ENCODE results near the gene THAP7. TPM values are rescaled to one million over a fixed set of nuclear protein-coding genes. Genes with fewer than 3 reads are reported as not detected.
A peak's percentile ranks its signal among the peaks of the same experiment; 100 is the strongest.

Gene THAP7
- total and polyA plus RNA-seq, 9 of the 15 experiments (the other 6 are each of a cell fraction or from before 2014, with no cell fraction given): 7.9 to 263 (median 84.1) TPM

DNA sequence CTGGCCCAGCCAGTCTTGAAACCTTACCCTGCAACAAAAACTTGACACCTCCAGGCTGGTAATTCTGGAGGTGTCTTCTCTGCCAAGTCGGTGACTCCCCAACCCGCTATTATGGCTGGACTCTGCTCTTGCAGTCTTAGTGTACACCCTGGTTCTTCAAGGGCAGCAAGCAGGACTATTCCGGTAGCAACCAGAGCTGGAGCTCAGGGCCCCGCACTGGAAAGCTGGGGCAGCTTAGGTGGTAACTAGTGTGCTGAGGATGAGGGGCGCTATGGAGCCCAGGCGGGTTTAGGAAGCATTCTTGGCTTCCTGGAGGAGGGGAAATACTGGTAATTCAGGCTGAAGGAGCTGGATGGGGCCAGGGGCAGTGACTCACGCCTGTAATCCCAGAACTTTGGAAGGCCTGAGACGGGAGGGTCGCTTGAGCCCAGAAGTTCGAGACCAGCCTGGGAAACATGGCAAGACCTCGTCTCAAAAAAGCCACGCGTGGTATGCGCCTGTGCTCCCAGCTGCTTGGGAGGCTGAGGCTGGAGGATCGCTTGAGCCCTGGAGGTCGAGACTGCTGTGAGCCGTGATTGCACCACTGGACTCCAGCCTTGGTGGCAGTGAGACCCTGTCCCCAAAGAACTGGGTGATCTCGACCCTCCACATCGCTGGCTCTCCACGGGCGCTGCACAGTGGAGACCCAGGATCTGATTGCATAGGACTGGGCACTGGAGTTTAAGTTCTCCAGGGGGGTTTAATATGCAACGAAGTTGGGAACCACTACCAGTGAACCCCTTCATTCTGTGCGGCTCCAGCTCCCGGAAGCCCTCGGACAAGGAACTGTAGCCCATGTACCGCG is 45.4 kb downstream of the THAP7 start (continued):
- 0 out of 4 replicates have a peak, but pooled peaks of 1 of the 2 experiments have one; percentile 65 for TF ChIP-seq FOXA3 (CRISPR knock-in tag; conservative IDR thresholded peaks at IDR 0.05 in 1 of 2, IDR thresholded peaks at IDR 0.05 in 1 of 2)
- no peak for TF ChIP-seq PHB (CRISPR knock-in tag; IDR thresholded peaks at IDR 0.05)
- TF ChIP-seq HDGF (IDR thresholded peaks at IDR 0.05): no peak
- TF ChIP-seq ZNF431 (CRISPR knock-in tag; IDR thresholded peaks at IDR 0.05): no peak
- no peak for TF ChIP-seq ASH1L (IDR thresholded peaks at IDR 0.05; ENCODE audit: borderline replicate concordance, low read depth, partially characterized antibody)
- no peak for TF ChIP-seq GTF2A2 (tag; IDR thresholded peaks at IDR 0.05)
- no peak for TF ChIP-seq NFE2L1 (tag; IDR thresholded peaks at IDR 0.05; ENCODE audit: borderline replicate concordance, low read depth)
- TF ChIP-seq, protein P1, sequence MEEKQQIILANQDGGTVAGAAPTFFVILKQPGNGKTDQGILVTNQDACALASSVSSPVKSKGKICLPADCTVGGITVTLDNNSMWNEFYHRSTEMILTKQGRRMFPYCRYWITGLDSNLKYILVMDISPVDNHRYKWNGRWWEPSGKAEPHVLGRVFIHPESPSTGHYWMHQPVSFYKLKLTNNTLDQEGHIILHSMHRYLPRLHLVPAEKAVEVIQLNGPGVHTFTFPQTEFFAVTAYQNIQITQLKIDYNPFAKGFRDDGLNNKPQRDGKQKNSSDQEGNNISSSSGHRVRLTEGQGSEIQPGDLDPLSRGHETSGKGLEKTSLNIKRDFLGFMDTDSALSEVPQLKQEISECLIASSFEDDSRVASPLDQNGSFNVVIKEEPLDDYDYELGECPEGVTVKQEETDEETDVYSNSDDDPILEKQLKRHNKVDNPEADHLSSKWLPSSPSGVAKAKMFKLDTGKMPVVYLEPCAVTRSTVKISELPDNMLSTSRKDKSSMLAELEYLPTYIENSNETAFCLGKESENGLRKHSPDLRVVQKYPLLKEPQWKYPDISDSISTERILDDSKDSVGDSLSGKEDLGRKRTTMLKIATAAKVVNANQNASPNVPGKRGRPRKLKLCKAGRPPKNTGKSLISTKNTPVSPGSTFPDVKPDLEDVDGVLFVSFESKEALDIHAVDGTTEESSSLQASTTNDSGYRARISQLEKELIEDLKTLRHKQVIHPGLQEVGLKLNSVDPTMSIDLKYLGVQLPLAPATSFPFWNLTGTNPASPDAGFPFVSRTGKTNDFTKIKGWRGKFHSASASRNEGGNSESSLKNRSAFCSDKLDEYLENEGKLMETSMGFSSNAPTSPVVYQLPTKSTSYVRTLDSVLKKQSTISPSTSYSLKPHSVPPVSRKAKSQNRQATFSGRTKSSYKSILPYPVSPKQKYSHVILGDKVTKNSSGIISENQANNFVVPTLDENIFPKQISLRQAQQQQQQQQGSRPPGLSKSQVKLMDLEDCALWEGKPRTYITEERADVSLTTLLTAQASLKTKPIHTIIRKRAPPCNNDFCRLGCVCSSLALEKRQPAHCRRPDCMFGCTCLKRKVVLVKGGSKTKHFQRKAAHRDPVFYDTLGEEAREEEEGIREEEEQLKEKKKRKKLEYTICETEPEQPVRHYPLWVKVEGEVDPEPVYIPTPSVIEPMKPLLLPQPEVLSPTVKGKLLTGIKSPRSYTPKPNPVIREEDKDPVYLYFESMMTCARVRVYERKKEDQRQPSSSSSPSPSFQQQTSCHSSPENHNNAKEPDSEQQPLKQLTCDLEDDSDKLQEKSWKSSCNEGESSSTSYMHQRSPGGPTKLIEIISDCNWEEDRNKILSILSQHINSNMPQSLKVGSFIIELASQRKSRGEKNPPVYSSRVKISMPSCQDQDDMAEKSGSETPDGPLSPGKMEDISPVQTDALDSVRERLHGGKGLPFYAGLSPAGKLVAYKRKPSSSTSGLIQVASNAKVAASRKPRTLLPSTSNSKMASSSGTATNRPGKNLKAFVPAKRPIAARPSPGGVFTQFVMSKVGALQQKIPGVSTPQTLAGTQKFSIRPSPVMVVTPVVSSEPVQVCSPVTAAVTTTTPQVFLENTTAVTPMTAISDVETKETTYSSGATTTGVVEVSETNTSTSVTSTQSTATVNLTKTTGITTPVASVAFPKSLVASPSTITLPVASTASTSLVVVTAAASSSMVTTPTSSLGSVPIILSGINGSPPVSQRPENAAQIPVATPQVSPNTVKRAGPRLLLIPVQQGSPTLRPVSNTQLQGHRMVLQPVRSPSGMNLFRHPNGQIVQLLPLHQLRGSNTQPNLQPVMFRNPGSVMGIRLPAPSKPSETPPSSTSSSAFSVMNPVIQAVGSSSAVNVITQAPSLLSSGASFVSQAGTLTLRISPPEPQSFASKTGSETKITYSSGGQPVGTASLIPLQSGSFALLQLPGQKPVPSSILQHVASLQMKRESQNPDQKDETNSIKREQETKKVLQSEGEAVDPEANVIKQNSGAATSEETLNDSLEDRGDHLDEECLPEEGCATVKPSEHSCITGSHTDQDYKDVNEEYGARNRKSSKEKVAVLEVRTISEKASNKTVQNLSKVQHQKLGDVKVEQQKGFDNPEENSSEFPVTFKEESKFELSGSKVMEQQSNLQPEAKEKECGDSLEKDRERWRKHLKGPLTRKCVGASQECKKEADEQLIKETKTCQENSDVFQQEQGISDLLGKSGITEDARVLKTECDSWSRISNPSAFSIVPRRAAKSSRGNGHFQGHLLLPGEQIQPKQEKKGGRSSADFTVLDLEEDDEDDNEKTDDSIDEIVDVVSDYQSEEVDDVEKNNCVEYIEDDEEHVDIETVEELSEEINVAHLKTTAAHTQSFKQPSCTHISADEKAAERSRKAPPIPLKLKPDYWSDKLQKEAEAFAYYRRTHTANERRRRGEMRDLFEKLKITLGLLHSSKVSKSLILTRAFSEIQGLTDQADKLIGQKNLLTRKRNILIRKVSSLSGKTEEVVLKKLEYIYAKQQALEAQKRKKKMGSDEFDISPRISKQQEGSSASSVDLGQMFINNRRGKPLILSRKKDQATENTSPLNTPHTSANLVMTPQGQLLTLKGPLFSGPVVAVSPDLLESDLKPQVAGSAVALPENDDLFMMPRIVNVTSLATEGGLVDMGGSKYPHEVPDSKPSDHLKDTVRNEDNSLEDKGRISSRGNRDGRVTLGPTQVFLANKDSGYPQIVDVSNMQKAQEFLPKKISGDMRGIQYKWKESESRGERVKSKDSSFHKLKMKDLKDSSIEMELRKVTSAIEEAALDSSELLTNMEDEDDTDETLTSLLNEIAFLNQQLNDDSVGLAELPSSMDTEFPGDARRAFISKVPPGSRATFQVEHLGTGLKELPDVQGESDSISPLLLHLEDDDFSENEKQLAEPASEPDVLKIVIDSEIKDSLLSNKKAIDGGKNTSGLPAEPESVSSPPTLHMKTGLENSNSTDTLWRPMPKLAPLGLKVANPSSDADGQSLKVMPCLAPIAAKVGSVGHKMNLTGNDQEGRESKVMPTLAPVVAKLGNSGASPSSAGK (IDR thresholded peaks at IDR 0.05): no peak
- TF ChIP-seq, protein P2, sequence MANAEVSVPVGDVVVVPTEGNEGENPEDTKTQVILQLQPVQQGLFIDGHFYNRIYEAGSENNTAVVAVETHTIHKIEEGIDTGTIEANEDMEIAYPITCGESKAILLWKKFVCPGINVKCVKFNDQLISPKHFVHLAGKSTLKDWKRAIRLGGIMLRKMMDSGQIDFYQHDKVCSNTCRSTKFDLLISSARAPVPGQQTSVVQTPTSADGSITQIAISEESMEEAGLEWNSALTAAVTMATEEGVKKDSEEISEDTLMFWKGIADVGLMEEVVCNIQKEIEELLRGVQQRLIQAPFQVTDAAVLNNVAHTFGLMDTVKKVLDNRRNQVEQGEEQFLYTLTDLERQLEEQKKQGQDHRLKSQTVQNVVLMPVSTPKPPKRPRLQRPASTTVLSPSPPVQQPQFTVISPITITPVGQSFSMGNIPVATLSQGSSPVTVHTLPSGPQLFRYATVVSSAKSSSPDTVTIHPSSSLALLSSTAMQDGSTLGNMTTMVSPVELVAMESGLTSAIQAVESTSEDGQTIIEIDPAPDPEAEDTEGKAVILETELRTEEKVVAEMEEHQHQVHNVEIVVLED (CRISPR knock-in tag; IDR thresholded peaks at IDR 0.05): no peak
- no peak for TF ChIP-seq MBD2 (IDR thresholded peaks at IDR 0.05; ENCODE audit: borderline replicate concordance, low read depth)
- no peak for TF ChIP-seq SMC3 (conservative IDR thresholded peaks at IDR 0.05; ENCODE audit: insufficient read depth, low read depth, low read length)
- TF ChIP-seq, protein P3, sequence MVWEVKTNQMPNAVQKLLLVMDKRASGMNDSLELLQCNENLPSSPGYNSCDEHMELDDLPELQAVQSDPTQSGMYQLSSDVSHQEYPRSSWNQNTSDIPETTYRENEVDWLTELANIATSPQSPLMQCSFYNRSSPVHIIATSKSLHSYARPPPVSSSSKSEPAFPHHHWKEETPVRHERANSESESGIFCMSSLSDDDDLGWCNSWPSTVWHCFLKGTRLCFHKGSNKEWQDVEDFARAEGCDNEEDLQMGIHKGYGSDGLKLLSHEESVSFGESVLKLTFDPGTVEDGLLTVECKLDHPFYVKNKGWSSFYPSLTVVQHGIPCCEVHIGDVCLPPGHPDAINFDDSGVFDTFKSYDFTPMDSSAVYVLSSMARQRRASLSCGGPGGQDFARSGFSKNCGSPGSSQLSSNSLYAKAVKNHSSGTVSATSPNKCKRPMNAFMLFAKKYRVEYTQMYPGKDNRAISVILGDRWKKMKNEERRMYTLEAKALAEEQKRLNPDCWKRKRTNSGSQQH (CRISPR knock-in tag; IDR thresholded peaks at IDR 0.05): no peak
